ENCODE results near the gene ADARB1.

GRCh38 chr21:45226540-45227326 lies 152.4 kb downstream of the ADARB1 start:
- TF ChIP-seq CTCF (optimal IDR thresholded peaks at IDR 0.05 in 1 of 3, IDR thresholded peaks at IDR 0.05 in 1 of 3, conservative IDR thresholded peaks at IDR 0.05 in 1 of 3; ENCODE audit: extremely low read depth in 1 of 3, insufficient read depth in 2 of 3, low read length in 3 of 3) (no peak), EZH2 (IDR thresholded peaks at IDR 0.05; ENCODE audit: low read length) (no peak)
